MCF 10A (cell line): Measurements from ENCODE around the gene PCMTD2. TPM values are rescaled to one million over a fixed set of nuclear protein-coding genes. Genes with fewer than 3 reads are reported as not detected.

ENCODE experiments used
- BruUV-seq: library from RNA; stranded (reverse); fragments of 400-500 nt; replicated peaks from 2 replicates; lab custom pipeline; 2021; lab: Mats Ljungman, UMichigan
- CTCF ChIA-PET: fragments of 300-600 bp; sonication (Branson Sonifier 250); formaldehyde crosslinking; extraction: SDS; loops from one replicate; lab custom pipeline; 2021; ENCODE audit warnings: antibody characterized with exemption, inconsistent platforms; lab: Yijun Ruan, JAX
- POLR2A ChIA-PET: fragments of 300-600, 350-650 bp; sonication (Branson Sonifier 250); formaldehyde crosslinking; extraction: SDS; loops from one replicate; lab custom pipeline; 2020; ENCODE audit warnings: antibody characterized with exemption, inconsistent platforms; lab: Yijun Ruan, JAX
- DNase-seq: peaks from one replicate; pipeline ENCODE4 v3.0.0-alpha.2; 2018; ENCODE audit not compliant: unreplicated experiment
- H3K27ac Mint-ChIP-seq: one replicate; pipeline ENCODE4 v1.8.0; 2022; ENCODE audit warnings: mild to moderate bottlenecking, low read depth, mixed read lengths; ENCODE audit not compliant: unreplicated experiment
- H3K27me3 Mint-ChIP-seq: one replicate; pipeline ENCODE4 v1.8.0; 2022; ENCODE audit warnings: mixed read lengths; ENCODE audit not compliant: insufficient read depth, unreplicated experiment
- H3K36me3 Mint-ChIP-seq: one replicate; pipeline ENCODE4 v1.8.0; 2022; ENCODE audit warnings: mild to moderate bottlenecking, moderate library complexity, mixed read lengths; ENCODE audit not compliant: insufficient read depth, unreplicated experiment
- H3K4me1 Mint-ChIP-seq: one replicate; pipeline ENCODE4 v1.8.0; 2022; ENCODE audit warnings: mixed read lengths; ENCODE audit not compliant: insufficient read depth, unreplicated experiment
- H3K4me3 Mint-ChIP-seq: one replicate; pipeline ENCODE4 v1.8.0; 2022; ENCODE audit warnings: mild to moderate bottlenecking, moderate library complexity, mixed read lengths; ENCODE audit not compliant: unreplicated experiment
- H3K9me3 Mint-ChIP-seq: one replicate; pipeline ENCODE4 v1.8.0; 2022; ENCODE audit warnings: mixed read lengths; ENCODE audit not compliant: unreplicated experiment
- CTCF ChIP-seq: fragments of 200-600 bp; IDR thresholded peaks from one replicate; pipeline ENCODE4 v1.8.0; 2022; ENCODE audit warnings: antibody characterized with exemption, mild to moderate bottlenecking; ENCODE audit not compliant: unreplicated experiment
- intact Hi-C: fragments of 100-400 bp; cut with micrococcal nuclease; formaldehyde crosslinking; loops from 2 replicates; pipeline ENCODE4 v1.14.1; 2022
- total RNA-seq: library from RNA; stranded (reverse); gene quantifications from 2 replicates; pipeline ENCODE4 v1.2.3, GENCODE V29; 2022

Gene PCMTD2
- total RNA-seq, 1 experiment from 2014 or later: 39.4 TPM

- intact Hi-C loops: no loop called here
- TF ChIP-seq CTCF: no peak
- DNase-seq: no peak
- H3K9me3 Mint-ChIP-seq: no peaks in the 10 kb centered on the region
- no peaks in the 10 kb centered on the region for H3K27me3 Mint-ChIP-seq
- no peak overlapping the region for H3K27ac Mint-ChIP-seq
- ChIA-PET POLR2A (interaction anchor here (1.0 kb wide), 1 partner anchor 20 kb away, joined by 3 read pairs; no protein-coding TSS in a partner anchor), CTCF (no interaction called here)
- H3K4me3 Mint-ChIP-seq: no peak overlapping the region
- H3K4me1 Mint-ChIP-seq: no peaks in the 10 kb centered on the region
- peaks cover 12% of the 10 kb centered on the region for H3K36me3 Mint-ChIP-seq
- BruUV-seq: no TSS peak
These were observed 22.8 kb downstream of the PCMTD2 start for GRCh38 chr20:64278317-64278681.

GRCh38 chr20:64279826-64280459 lies 24.4 kb downstream of the PCMTD2 start:
- Mint-ChIP-seq H3K36me3 (peaks cover 6% of the 10 kb centered on the region), H3K4me3 (no peak overlapping the region), H3K4me1 (no peaks in the 10 kb centered on the region), H3K27ac (no peak overlapping the region), H3K9me3 (no peaks in the 10 kb centered on the region), H3K27me3 (no peaks in the 10 kb centered on the region)
- ChIA-PET CTCF (no interaction called here), POLR2A (interaction anchor here (0.7 to 1.0 kb wide), 2 partner anchors 20 to 21 kb away, joined by 3 read pairs; no protein-coding TSS in a partner anchor)
- no peak for TF ChIP-seq CTCF
- no TSS peak for BruUV-seq
- intact Hi-C loops: no loop called here
- DNase-seq: no peak

- CTCF ChIA-PET: no interaction called here
- no peak overlapping the region for H3K4me3 Mint-ChIP-seq
These were observed 24.9 kb downstream of the PCMTD2 start for GRCh38 chr20:64280460-64280843.

GRCh38 chr20:64283646-64284045 lies 28.1 kb downstream of the PCMTD2 start:
- TF ChIP-seq CTCF: no peak
- DNase-seq: no peak
- Mint-ChIP-seq H3K27ac (no peak overlapping the region), H3K36me3 (no peaks in the 10 kb centered on the region), H3K27me3 (no peaks in the 10 kb centered on the region), H3K4me1 (no peaks in the 10 kb centered on the region), H3K4me3 (no peak overlapping the region), H3K9me3 (no peaks in the 10 kb centered on the region)
- ChIA-PET POLR2A (interaction anchor here (0.7 to 0.9 kb wide), 3 partner anchors 19 to 251 kb away, joined by 3 to 4 read pairs (median 3); partner anchors contain the start of gene PCMTD2), CTCF (interaction anchor here (1.4 kb wide), 1 partner anchor 59 kb away, joined by 3 read pairs; no protein-coding TSS in a partner anchor)
- intact Hi-C loops: no loop called here
- BruUV-seq: no TSS peak

More at GRCh38 chr20:64280460-64280843, 24.9 kb downstream of the PCMTD2 start:
- no peak for TF ChIP-seq CTCF
- DNase-seq: no peak
- H3K27me3 Mint-ChIP-seq: no peaks in the 10 kb centered on the region
- no peaks in the 10 kb centered on the region for H3K4me1 Mint-ChIP-seq
- H3K9me3 Mint-ChIP-seq: no peaks in the 10 kb centered on the region
- intact Hi-C loops: no loop called here
- H3K27ac Mint-ChIP-seq: no peak overlapping the region
- no TSS peak for BruUV-seq
- POLR2A ChIA-PET: interaction anchor here (0.7 to 1.0 kb wide), 2 partner anchors 21 to 22 kb away, joined by 3 read pairs; no protein-coding TSS in a partner anchor
- H3K36me3 Mint-ChIP-seq: peaks cover 6% of the 10 kb centered on the region
